PC-3 (cell line): Measurements from ENCODE around the gene ERP44. TPM values are rescaled to one million over a fixed set of nuclear protein-coding genes. Genes with fewer than 3 reads are reported as not detected.
"Not testable (repeated sequence)": the region's sequence is repeated elsewhere in the genome, so short reads cannot be mapped to it uniquely, and the experiment has no call there.

Experiments
- ATAC-seq: fragments of 200-7000 bp; cut with Tn5 transposase; 2 replicates; pipeline ENCODE4 v1.9.1; 2020; ENCODE audit warnings: mild to moderate bottlenecking, moderate library complexity
- BruUV-seq: library from RNA; stranded (reverse); fragments of 400-500 nt; replicated peaks from 2 replicates; lab custom pipeline; 2021; lab: Mats Ljungman, UMichigan
- CTCF ChIA-PET: fragments of 300-600 bp; sonication (Branson Sonifier 250); formaldehyde crosslinking; loops from one replicate; lab custom pipeline; 2022; ENCODE audit warnings: antibody characterized with exemption; lab: Charles Lee
- POLR2A ChIA-PET: fragments of 300-600 bp; sonication (Branson Sonifier 250); formaldehyde crosslinking; loops from one replicate; lab custom pipeline; 2022; ENCODE audit warnings: antibody characterized with exemption; ENCODE audit not compliant: unreplicated experiment; lab: Charles Lee
- DNase-seq: peaks from one replicate; pipeline ENCODE4 v3.0.0-alpha.2; 2015
- H2AFZ ChIP-seq: fragments of 300-600 bp; sonication (generic); 2 replicates; pipeline ENCODE4 v1.6.0; 2016; ENCODE audit warnings: antibody characterized with exemption, low read length
- H3F3A ChIP-seq: fragments of 300-600 bp; sonication (generic); one replicate; pipeline ENCODE4 v1.6.0; 2017; ENCODE audit warnings: antibody characterized with exemption, low read length, control low read depth, mild to moderate bottlenecking; ENCODE audit not compliant: unreplicated experiment
- H3K27ac ChIP-seq: fragments of 300-600 bp; sonication (generic); 2 replicates; pipeline ENCODE4 v1.5.1; 2016; ENCODE audit warnings: mild to moderate bottlenecking, low read length
- H3K27me3 ChIP-seq: fragments of 300-600 bp; sonication (generic); 2 replicates; pipeline ENCODE4 v1.6.1; 2016; ENCODE audit warnings: low read length, mixed read lengths
- H3K36me3 ChIP-seq: fragments of 300-600 bp; sonication (generic); 2 replicates; pipeline ENCODE4 v1.6.1; 2016; ENCODE audit warnings: low read depth, mixed run types, low read length, mixed read lengths
- H3K4me1 ChIP-seq: fragments of 300-600 bp; sonication (generic); 2 replicates; pipeline ENCODE4 v1.5.1; 2016; ENCODE audit warnings: low read length; ENCODE audit not compliant: insufficient read depth
- H3K4me2 ChIP-seq: fragments of 300-600 bp; sonication (generic); 2 replicates; pipeline ENCODE4 v1.6.0; 2016; ENCODE audit warnings: low read length
- H3K4me3 ChIP-seq: fragments of 300-600 bp; sonication (generic); 2 replicates; pipeline ENCODE4 v1.5.1; 2016; ENCODE audit warnings: mild to moderate bottlenecking, low read length, mixed read lengths
- H3K79me2 ChIP-seq: fragments of 300-600 bp; sonication (generic); 2 replicates; pipeline ENCODE4 v1.6.1; 2017; ENCODE audit warnings: low read length, mixed read lengths
- H3K9ac ChIP-seq: fragments of 300-600 bp; sonication (generic); 2 replicates; pipeline ENCODE4 v1.6.0; 2016; ENCODE audit warnings: mild to moderate bottlenecking, low read length
- H3K9me2 ChIP-seq: fragments of 300-600 bp; sonication (generic); replicated peaks from 2 replicates; pipeline ENCODE4 v1.6.1; 2016; ENCODE audit warnings: mixed run types, low read length, mixed read lengths
- H3K9me3 ChIP-seq: fragments of 300-600 bp; sonication (generic); 2 replicates; pipeline ENCODE4 v1.6.1; 2016; ENCODE audit warnings: low read length, mixed read lengths
- H4K20me1 ChIP-seq: fragments of 300-600 bp; sonication (generic); 2 replicates; pipeline ENCODE4 v1.6.1; 2016; ENCODE audit warnings: low read length, mixed read lengths
- EZH2 ChIP-seq: fragments of 300-600 bp; sonication (generic); IDR thresholded peaks from one replicate; pipeline ENCODE4 v1.6.1; 2017; ENCODE audit warnings: antibody characterized with exemption, mild to moderate bottlenecking, low read length; ENCODE audit not compliant: unreplicated experiment
- EZH2phosphoT487 ChIP-seq: fragments of 300-600 bp; sonication (generic); IDR thresholded peaks from 2 replicates; pipeline ENCODE4 v1.6.1; 2018; ENCODE audit warnings: mild to moderate bottlenecking, antibody characterized with exemption, low read length, borderline replicate concordance
- intact Hi-C: fragments of 100-400 bp; cut with micrococcal nuclease; formaldehyde crosslinking; loops from 2 replicates; pipeline ENCODE4 v1.9.0; 2023
- total RNA-seq: library from RNA; depleted of rRNA; stranded (reverse); fragments of >200 nt; gene quantifications from 2 replicates; pipeline ENCODE4 v1.2.3, GENCODE V29; 2014
- TF ChIP-seq, protein P1 (sequence below): fragments of 300-600 bp; sonication (generic); conservative IDR thresholded peaks from 2 replicates; pipeline ENCODE4 v1.5.1; 2017; ENCODE audit warnings: antibody characterized with exemption, low read depth, mild to moderate bottlenecking, low read length

Gene ERP44
- total RNA-seq, 1 experiment from 2014 or later = 7.7 TPM

DNA sequence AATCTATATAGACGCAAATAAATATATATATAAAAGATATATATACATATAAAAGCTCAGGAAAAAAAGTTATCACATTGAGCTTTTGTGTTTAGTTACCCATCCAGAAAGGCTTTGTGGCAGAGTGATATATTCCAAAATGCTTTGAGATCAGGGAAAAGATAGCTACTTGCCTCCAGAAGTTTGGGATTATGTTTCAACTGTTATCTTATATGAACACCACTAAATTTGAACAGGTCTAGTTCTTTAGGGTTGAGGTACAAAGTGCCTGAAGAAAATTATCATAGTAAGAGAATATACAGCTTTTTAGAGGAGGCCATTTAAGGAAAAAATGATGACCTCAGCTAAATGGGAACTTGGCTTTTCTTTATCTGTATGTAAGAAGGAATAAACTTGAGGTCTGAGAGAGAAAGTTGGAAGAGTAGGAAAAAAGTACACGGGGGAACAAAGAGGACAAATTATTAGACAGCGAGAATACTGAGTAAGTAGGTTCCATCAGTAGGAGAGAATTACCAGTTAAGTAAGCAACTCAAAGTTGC, 2.4 kb downstream of the ERP44 start:
- ChIA-PET CTCF (no interaction called here), POLR2A (no interaction called here)
- H3K27ac ChIP-seq = no peak overlapping the region
- no peaks in the 10 kb centered on the region for H3K36me3 ChIP-seq
- H2AFZ ChIP-seq = no peak overlapping the region
- DNase-seq = no peak
- no peaks in the 10 kb centered on the region for H3K9me3 ChIP-seq
- peak overlapping the region; percentile 96 for H3K4me2 ChIP-seq
- no peaks in the 10 kb centered on the region for H3K9me2 ChIP-seq
- H3K4me1 ChIP-seq = peaks cover 24% of the 10 kb centered on the region
- H3K79me2 ChIP-seq = peaks cover 79% of the 10 kb centered on the region
- no TSS peak for BruUV-seq
- intact Hi-C loops = loop anchor here (10.0 kb wide), 1 partner anchor 128 kb away; no protein-coding TSS in a partner anchor
- peak overlapping the region; percentile 99; the same call in 1 of the 2 replicates for H3K4me3 ChIP-seq
- TF ChIP-seq, protein P1, sequence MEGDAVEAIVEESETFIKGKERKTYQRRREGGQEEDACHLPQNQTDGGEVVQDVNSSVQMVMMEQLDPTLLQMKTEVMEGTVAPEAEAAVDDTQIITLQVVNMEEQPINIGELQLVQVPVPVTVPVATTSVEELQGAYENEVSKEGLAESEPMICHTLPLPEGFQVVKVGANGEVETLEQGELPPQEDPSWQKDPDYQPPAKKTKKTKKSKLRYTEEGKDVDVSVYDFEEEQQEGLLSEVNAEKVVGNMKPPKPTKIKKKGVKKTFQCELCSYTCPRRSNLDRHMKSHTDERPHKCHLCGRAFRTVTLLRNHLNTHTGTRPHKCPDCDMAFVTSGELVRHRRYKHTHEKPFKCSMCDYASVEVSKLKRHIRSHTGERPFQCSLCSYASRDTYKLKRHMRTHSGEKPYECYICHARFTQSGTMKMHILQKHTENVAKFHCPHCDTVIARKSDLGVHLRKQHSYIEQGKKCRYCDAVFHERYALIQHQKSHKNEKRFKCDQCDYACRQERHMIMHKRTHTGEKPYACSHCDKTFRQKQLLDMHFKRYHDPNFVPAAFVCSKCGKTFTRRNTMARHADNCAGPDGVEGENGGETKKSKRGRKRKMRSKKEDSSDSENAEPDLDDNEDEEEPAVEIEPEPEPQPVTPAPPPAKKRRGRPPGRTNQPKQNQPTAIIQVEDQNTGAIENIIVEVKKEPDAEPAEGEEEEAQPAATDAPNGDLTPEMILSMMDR = no peak
- TF ChIP-seq EZH2 (no peak), EZH2phosphoT487 (no peak)
- no peaks in the 10 kb centered on the region for H3K27me3 ChIP-seq
- peaks cover 19% of the 10 kb centered on the region for H4K20me1 ChIP-seq
- ATAC-seq = no peak
- H3K9ac ChIP-seq = no peak overlapping the region
- H3F3A ChIP-seq = no peaks in the 10 kb centered on the region

DNA sequence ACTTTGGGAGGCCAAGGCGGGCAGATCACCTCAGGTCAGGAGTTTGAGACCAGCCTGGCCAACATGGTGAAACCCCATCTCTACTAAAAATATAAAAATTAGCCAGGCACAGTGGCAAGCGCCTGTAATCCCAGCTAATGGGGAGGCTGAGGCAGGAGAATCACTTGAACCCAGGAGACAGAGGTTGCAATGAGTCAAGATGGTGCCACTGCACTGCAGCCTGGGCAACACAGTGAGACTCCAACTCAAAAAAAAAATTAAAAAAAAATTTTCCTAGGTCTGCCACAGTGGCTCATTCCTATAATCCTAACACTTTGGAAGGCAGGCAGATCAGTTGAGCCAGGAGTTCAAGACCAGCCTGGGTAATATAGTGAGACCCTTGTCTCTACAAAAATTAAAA, 4.4 kb downstream of the ERP44 start:
- ATAC-seq, H3K4me2 ChIP-seq, POLR2A ChIA-PET, H3K4me3 ChIP-seq, H3K9me3 ChIP-seq, H3K9me2 ChIP-seq, DNase-seq, H3K27me3 ChIP-seq, H3K36me3 ChIP-seq, BruUV-seq, CTCF ChIA-PET, H2AFZ ChIP-seq, H3K9ac ChIP-seq, H3K27ac ChIP-seq, H3F3A ChIP-seq: not testable (repeated sequence)
- H3K79me2 ChIP-seq = peaks cover 85% of the 10 kb centered on the region
- peaks cover 19% of the 10 kb centered on the region for H3K4me1 ChIP-seq
- H4K20me1 ChIP-seq = peaks cover 24% of the 10 kb centered on the region
- intact Hi-C loops = loop anchor here (10.0 kb wide), 1 partner anchor 130 kb away; no protein-coding TSS in a partner anchor

DNA sequence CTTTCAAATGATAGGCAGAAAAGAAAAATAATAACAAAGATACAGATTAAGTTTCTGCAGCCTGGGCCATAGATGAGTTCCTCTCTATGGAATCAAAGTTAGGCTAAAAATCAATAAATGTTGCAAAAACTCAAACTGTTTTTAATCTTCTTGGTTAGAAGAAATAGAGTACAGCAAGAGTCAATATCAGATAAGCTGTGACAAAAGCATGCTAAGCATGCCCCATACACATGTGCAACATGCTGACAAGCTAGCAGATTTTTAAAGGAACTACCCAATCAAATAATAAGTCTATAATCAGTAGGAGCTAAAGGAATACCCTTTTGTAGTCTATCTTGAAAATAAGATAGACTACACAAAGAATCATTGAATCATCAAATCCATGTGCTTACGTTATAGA, 6.7 kb downstream of the ERP44 start:
- Histone ChIP-seq H3K27ac (no peak overlapping the region), H2AFZ (no peak overlapping the region), H3K9me2 (no peaks in the 10 kb centered on the region), H3K79me2 (peaks cover 90% of the 10 kb centered on the region), H3K4me1 (peaks cover 23% of the 10 kb centered on the region), H3K27me3 (no peaks in the 10 kb centered on the region), H3K4me3 (no peak overlapping the region), H4K20me1 (peaks cover 36% of the 10 kb centered on the region), H3K4me2 (no peak overlapping the region), H3K9ac (no peak overlapping the region), H3F3A (no peaks in the 10 kb centered on the region), H3K9me3 (no peaks in the 10 kb centered on the region), H3K36me3 (no peaks in the 10 kb centered on the region)
- no peak for ATAC-seq
- no peak for TF ChIP-seq EZH2phosphoT487
- TF ChIP-seq EZH2 = no peak
- TF ChIP-seq, protein P1 = no peak
- no peak for DNase-seq
- no TSS peak for BruUV-seq
- intact Hi-C loops = loop anchor here (10.0 kb wide), 1 partner anchor 133 kb away; no protein-coding TSS in a partner anchor
- ChIA-PET CTCF (no interaction called here), POLR2A (no interaction called here)
